ENCODE measurements around the gene G6PC2.

- TF ChIP-seq, protein P1, sequence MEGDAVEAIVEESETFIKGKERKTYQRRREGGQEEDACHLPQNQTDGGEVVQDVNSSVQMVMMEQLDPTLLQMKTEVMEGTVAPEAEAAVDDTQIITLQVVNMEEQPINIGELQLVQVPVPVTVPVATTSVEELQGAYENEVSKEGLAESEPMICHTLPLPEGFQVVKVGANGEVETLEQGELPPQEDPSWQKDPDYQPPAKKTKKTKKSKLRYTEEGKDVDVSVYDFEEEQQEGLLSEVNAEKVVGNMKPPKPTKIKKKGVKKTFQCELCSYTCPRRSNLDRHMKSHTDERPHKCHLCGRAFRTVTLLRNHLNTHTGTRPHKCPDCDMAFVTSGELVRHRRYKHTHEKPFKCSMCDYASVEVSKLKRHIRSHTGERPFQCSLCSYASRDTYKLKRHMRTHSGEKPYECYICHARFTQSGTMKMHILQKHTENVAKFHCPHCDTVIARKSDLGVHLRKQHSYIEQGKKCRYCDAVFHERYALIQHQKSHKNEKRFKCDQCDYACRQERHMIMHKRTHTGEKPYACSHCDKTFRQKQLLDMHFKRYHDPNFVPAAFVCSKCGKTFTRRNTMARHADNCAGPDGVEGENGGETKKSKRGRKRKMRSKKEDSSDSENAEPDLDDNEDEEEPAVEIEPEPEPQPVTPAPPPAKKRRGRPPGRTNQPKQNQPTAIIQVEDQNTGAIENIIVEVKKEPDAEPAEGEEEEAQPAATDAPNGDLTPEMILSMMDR (IDR thresholded peaks at IDR 0.05), result no peak
- no peak for TF ChIP-seq POLR2A (IDR thresholded peaks at IDR 0.05)
These were observed 50.8 kb downstream of the G6PC2 start for GRCh38 chr2:168951871-168952270.

Measured in thyroid gland (tissue), 4 donors.